ENCODE data around the gene COL10A1.

- TF ChIP-seq POLR2A (IDR thresholded peaks at IDR 0.05; ENCODE audit: low read depth, low read length) (no peak), TAF1 (IDR thresholded peaks at IDR 0.05; ENCODE audit: borderline replicate concordance, low read depth, low read length) (no peak)
These were observed 14.1 kb downstream of the COL10A1 start for GRCh38 chr6:116111552-116112528.

Measured in GM12892 (cell line).